ENCODE data around the gene TTLL6. TPM values are rescaled to one million over a fixed set of nuclear protein-coding genes. Genes with fewer than 3 reads are reported as not detected.

Gene TTLL6
- total and polyA plus RNA-seq, 9 of the 15 experiments (the other 6 are each of a cell fraction or from before 2014, with no cell fraction given) = 0.05 TPM; not detected in 8

DNA sequence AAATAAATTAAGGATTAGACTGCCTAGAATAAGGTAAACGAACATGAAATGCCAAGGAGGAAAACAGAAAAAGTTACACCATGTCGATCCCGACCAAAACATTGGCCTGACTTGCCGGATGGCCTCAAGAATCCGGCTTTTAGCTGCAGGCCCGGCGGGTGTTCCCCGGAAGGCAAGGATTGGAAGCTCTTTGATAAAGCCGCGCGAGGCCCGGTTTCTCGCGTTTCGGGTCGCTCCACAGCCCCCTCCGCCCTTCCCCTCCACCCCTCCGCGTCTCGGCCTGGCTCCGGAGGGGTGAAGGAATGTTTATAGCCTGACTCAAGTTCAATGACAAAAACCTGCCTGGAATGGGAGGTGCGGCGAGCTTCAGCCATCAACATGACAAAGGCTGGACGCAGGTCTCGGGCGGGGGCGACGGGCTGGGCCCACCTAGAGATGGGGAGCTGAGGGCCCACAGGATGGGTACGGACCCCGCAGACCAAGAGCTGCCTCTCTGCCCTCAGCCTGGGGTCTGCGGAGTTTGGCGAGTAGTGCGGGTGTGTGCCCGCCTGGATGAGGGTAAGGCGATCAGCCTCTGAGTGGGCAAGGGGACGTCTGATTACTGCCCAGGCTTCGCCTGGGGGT lies 97.3 kb downstream of the TTLL6 start:
- 11% methylated on average over 29 of the region's 37 CpGs for WGBS (ENCODE audit: insufficient coverage, low coverage, missing lambda C conversion rate)
- no peak overlapping the region for H3K4me2 ChIP-seq (ENCODE audit: insufficient read depth, low read length)
- CTCF ChIA-PET (ENCODE audit: low intra/inter-chr PET ratio) = no interaction called here
- H3K36me3 ChIP-seq (ENCODE audit: control insufficient read depth, insufficient read depth, low read length) = no peaks in the 10 kb centered on the region
- H3K9ac ChIP-seq (ENCODE audit: insufficient read depth in 1 of 2, low read depth in 2 of 2, low read length in 2 of 2) = no peak overlapping the region
- peaks cover 0 to 19% of the 10 kb centered on the region in 2 experiments; a peak in 2 of 5 replicates for H3K4me1 ChIP-seq (replicated peaks in 1 of 2; ENCODE audit: control insufficient read depth in 2 of 2, insufficient read depth in 2 of 2, low read length in 2 of 2)
- no peak for FAIRE-seq
- no peaks in the 10 kb centered on the region for H3K9me3 ChIP-seq (replicated peaks; ENCODE audit: control insufficient read depth, insufficient read depth, low read depth, low read length)
- no peaks in the 10 kb centered on the region for H3K79me2 ChIP-seq (ENCODE audit: control insufficient read depth, insufficient read depth, low read length)
- no peak for DNase-seq (ENCODE audit: extremely low read depth in 1 of 4, low spot score in 3 of 4)
- intact Hi-C loops (cut with micrococcal nuclease) = no loop called here
- H3K4me3 ChIP-seq = no peak overlapping the region
- in situ Hi-C loops (cut with MboI) = no loop called here
- no peak overlapping the region for H3K27ac ChIP-seq (ENCODE audit: extremely low read depth, low read depth, low read length)
- POLR2A ChIA-PET = interaction anchor here (0.7 to 1.0 kb wide), 2 partner anchors 9 to 15 kb away, joined by 3 read pairs; no protein-coding TSS in a partner anchor
- peaks cover 3% of the 10 kb centered on the region; the same call in 1 of the 2 replicates for H4K20me1 ChIP-seq (replicated peaks; ENCODE audit: control insufficient read depth, insufficient read depth, low read length)
- no peaks in the 10 kb centered on the region for H3K9me1 ChIP-seq (ENCODE audit: control insufficient read depth, insufficient read depth, low read length)
- BruUV-seq (replicated peaks) = no TSS peak
- TF ChIP-seq, protein P1, sequence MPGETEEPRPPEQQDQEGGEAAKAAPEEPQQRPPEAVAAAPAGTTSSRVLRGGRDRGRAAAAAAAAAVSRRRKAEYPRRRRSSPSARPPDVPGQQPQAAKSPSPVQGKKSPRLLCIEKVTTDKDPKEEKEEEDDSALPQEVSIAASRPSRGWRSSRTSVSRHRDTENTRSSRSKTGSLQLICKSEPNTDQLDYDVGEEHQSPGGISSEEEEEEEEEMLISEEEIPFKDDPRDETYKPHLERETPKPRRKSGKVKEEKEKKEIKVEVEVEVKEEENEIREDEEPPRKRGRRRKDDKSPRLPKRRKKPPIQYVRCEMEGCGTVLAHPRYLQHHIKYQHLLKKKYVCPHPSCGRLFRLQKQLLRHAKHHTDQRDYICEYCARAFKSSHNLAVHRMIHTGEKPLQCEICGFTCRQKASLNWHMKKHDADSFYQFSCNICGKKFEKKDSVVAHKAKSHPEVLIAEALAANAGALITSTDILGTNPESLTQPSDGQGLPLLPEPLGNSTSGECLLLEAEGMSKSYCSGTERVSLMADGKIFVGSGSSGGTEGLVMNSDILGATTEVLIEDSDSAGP (CRISPR knock-in tag; IDR thresholded peaks at IDR 0.05) = no peak
- TF ChIP-seq ZNF347 (CRISPR knock-in tag; IDR thresholded peaks at IDR 0.05; ENCODE audit: low read depth) = no peak
- no peak for TF ChIP-seq NCOA1 (IDR thresholded peaks at IDR 0.05; ENCODE audit: low read depth)
- no peak for TF ChIP-seq TEAD4 (IDR thresholded peaks at IDR 0.05; ENCODE audit: low read length)
- no peak for TF ChIP-seq TEAD4 (CRISPR knock-in tag; IDR thresholded peaks at IDR 0.05; ENCODE audit: borderline replicate concordance)
- TF ChIP-seq, protein P2, sequence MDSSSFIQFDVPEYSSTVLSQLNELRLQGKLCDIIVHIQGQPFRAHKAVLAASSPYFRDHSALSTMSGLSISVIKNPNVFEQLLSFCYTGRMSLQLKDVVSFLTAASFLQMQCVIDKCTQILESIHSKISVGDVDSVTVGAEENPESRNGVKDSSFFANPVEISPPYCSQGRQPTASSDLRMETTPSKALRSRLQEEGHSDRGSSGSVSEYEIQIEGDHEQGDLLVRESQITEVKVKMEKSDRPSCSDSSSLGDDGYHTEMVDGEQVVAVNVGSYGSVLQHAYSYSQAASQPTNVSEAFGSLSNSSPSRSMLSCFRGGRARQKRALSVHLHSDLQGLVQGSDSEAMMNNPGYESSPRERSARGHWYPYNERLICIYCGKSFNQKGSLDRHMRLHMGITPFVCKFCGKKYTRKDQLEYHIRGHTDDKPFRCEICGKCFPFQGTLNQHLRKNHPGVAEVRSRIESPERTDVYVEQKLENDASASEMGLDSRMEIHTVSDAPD (CRISPR knock-in tag; IDR thresholded peaks at IDR 0.05) = no peak
- H2AFZ ChIP-seq (ENCODE audit: low read depth, low read length) = no peak overlapping the region
- no peak for ATAC-seq
- H3K27me3 ChIP-seq (ENCODE audit: control insufficient read depth in 2 of 2, insufficient read depth in 2 of 2, low read length in 2 of 2) = peaks cover 48 to 52% of the 10 kb centered on the region in 2 experiments
